AG04450 (cell line): ENCODE data around the gene SCO2. TPM values are rescaled to one million over a fixed set of nuclear protein-coding genes. Genes with fewer than 3 reads are reported as not detected.
"Not testable (repeated sequence)": the region's sequence is repeated elsewhere in the genome, so short reads cannot be mapped to it uniquely, and the experiment has no call there.

ENCODE experiments used
- CTCF ChIA-PET: fragments of 300-600, 350-600 bp; formaldehyde crosslinking; extraction: SDS; loops from one replicate; lab custom pipeline; 2022; ENCODE audit warnings: antibody characterized with exemption, inconsistent platforms; lab: Charles Lee
- POLR2A ChIA-PET: fragments of 350-600 bp; formaldehyde crosslinking; extraction: SDS; loops from one replicate; lab custom pipeline; 2021; ENCODE audit warnings: antibody characterized with exemption, inconsistent platforms; lab: Yijun Ruan, JAX
- DNase-seq: peaks from one replicate; pipeline ENCODE4 v3.0.0-alpha.2; 2011; ENCODE audit warnings: low read depth, low spot score
- H3K27ac ChIP-seq: one replicate; pipeline ENCODE4 v1.5.1; 2012; ENCODE audit warnings: low read depth, low read length, control low read depth
- H3K27me3 ChIP-seq: one replicate; pipeline ENCODE4 v1.6.0; 2012; ENCODE audit warnings: low read length; ENCODE audit not compliant: control insufficient read depth, insufficient read depth
- H3K4me3 ChIP-seq: 2 replicates; pipeline ENCODE4 v1.5.1; 2011; ENCODE audit warnings: mild to moderate bottlenecking, low read depth, low read length, control low read depth
- H3K9me3 ChIP-seq: 2 replicates; pipeline ENCODE4 v1.5.1; 2012; ENCODE audit warnings: low read length; ENCODE audit not compliant: control insufficient read depth, insufficient read depth
- CTCF ChIP-seq: IDR thresholded peaks from 2 replicates; pipeline ENCODE4 v1.5.1; 2011; ENCODE audit warnings: low read depth, low read length, control low read depth, inconsistent platforms
- polyA plus RNA-seq: library from polyadenylated mRNA; depleted of rRNA; stranded (reverse); fragments of >200 nt; gene quantifications from 2 replicates; pipeline ENCODE4 v1.2.3, GENCODE V29; 2011

Gene SCO2
- polyA plus RNA-seq, 1 experiment: 0.15 TPM

GRCh38 chr22:50520826-50521453 is 4.5 kb downstream of the SCO2 start:
- no peak for DNase-seq
- no peak overlapping the region for H3K27ac ChIP-seq
- no peaks in the 10 kb centered on the region; the same call in 1 of the 2 replicates for H3K9me3 ChIP-seq
- ChIA-PET POLR2A (no interaction called here), CTCF (no interaction called here)
- no peak for TF ChIP-seq CTCF
- H3K27me3 ChIP-seq: no peaks in the 10 kb centered on the region
- no peak overlapping the region for H3K4me3 ChIP-seq

- CTCF ChIA-PET, H3K9me3 ChIP-seq, DNase-seq, H3K4me3 ChIP-seq, H3K27ac ChIP-seq, POLR2A ChIA-PET, H3K27me3 ChIP-seq: not testable (repeated sequence)
Measured at GRCh38 chr22:50520184-50520583, 5.2 kb downstream of the SCO2 start.

- POLR2A ChIA-PET: no interaction called here
- no peak for TF ChIP-seq CTCF
- CTCF ChIA-PET: no interaction called here
Measured at GRCh38 chr22:50519151-50519550, 6.2 kb downstream of the SCO2 start.

DNA sequence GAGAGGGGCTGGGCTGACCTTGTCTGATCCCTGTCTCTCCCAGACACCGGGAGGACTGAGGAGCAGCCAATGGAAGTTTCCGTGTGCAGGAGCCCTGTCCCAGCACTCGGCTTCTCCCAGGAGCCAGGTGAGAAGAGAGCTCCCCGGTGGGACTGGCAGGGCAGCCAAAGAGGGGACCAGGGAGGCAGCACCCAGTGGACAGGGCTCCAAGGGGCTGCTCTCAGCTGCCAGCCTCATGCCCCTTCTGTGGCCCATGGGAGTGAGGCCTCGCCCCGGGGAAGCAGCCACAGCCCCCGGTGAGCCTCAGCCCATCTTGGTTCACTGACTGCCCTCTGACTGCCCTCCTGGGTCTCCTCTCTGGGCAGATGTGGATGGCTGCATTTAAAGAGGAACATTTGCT is 6.8 kb downstream of the SCO2 start:
- Histone ChIP-seq H3K27me3 (no peaks in the 10 kb centered on the region), H3K9me3 (no peaks in the 10 kb centered on the region; the same call in 1 of the 2 replicates), H3K27ac (no peak overlapping the region), H3K4me3 (no peak overlapping the region)
- CTCF ChIA-PET: no interaction called here
- POLR2A ChIA-PET: no interaction called here
- DNase-seq: no peak
- TF ChIP-seq CTCF: no peak

More at GRCh38 chr22:50519151-50519550, 6.2 kb downstream of the SCO2 start:
- Histone ChIP-seq H3K4me3 (no peak overlapping the region), H3K27me3 (no peaks in the 10 kb centered on the region), H3K9me3 (no peaks in the 10 kb centered on the region; the same call in 1 of the 2 replicates), H3K27ac (no peak overlapping the region)
- no peak for DNase-seq

DNA sequence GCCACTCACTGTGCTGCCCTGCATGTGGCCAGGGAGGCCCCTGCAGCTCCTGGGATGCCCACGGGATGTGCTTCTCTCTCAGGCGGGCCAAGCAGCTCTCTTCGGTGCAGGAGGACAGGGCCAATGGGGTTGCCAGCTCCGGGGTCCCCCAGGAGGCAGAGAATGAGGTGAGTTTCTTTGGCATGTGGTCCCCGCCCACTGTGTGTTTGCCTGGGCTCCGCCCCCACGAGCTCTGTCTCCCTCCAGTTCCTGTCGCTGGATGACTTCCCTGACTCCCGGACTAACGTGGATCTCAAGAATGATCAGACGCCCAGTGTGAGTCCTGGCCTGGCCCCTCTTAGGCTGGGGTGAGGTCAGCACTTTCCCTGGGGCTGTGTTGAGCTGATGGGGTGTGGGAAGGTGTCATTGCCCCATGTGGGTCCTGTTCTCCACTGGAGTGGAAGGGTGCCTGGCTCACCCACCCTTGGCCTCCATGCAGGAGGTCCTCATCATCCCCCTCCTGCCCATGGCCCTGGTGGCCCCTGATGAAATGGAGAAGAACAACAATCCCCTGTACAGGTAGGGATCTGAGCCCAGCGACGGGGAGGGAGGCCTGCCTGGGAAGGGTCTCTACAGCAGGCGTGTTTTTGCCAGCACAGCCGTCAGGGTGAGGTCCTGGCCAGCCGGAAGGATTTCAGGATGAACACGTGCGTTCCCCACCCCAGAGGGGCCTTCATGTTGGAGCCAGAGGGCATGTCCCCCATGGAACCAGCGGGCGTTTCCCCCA is 7.7 kb downstream of the SCO2 start:
- Histone ChIP-seq H3K9me3 (no peaks in the 10 kb centered on the region; the same call in 1 of the 2 replicates), H3K4me3 (no peak overlapping the region), H3K27me3 (no peaks in the 10 kb centered on the region), H3K27ac (no peak overlapping the region)
- CTCF ChIA-PET: no interaction called here
- POLR2A ChIA-PET: no interaction called here
- DNase-seq: no peak
- no peak for TF ChIP-seq CTCF
